H1 (cell line): ENCODE measurements around the gene CFAP97D1.

Experiments
- EP300 ChIP-seq, 2 experiments: IDR thresholded peaks; 1 replicate in 1 of 2; 2 replicates in 1 of 2; pipeline ENCODE4 v1.6.1; 2011 to 2012; ENCODE audit warnings: low read depth in 2 of 2, low read length in 2 of 2, mild to moderate bottlenecking in 2 of 2, borderline replicate concordance in 1 of 2, inconsistent platforms in 1 of 2, moderate library complexity in 1 of 2
- TCF12 ChIP-seq: IDR thresholded peaks from 2 replicates; pipeline ENCODE4 v1.6.1; 2011; ENCODE audit warnings: low read depth, mild to moderate bottlenecking, low read length

DNA sequence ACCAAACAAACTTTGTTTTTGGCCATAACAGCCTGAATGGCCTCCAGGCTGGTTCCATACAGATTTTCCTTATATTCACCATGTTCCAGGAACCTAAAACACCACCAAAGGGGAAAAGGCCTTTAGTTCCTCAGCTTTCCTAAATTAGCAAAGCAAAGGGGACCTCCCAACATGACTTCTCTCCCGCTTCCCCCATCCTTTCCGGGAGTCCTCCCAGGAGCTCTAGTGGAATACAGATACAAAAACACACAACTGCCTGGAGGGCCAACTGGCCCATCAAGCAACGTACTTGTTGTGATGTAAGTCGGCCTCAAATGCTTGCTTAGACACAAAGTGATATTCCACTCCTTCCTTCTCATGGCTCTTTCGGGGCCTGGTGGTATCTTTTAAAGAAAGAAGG, 30.6 kb downstream of the CFAP97D1 start:
- no peak for TF ChIP-seq EP300 (IDR thresholded peaks at IDR 0.05; ENCODE audit: borderline replicate concordance in 1 of 2, low read depth in 2 of 2, low read length in 2 of 2)
- no peak for TF ChIP-seq TCF12
